HG03460 (cell line): Measurements from ENCODE around the gene OPCML.

ENCODE experiments used
- ATAC-seq: cut with Tn5 transposase; IDR thresholded peaks from one replicate; pipeline ENCODE4 v1.9.1; 2021; ENCODE audit not compliant: unreplicated experiment

The OPCML gene

GRCh38 chr11:132601875-132602274 is 930.4 kb downstream of the OPCML start:
- ATAC-seq = no peak

GRCh38 chr11:132595711-132596134 is 936.6 kb downstream of the OPCML start:
- no peak for ATAC-seq

- ATAC-seq = no peak
These were observed 937.1 kb downstream of the OPCML start for GRCh38 chr11:132595246-132595645.

- no peak for ATAC-seq
These were observed 941.3 kb downstream of the OPCML start for GRCh38 chr11:132590986-132591385.

GRCh38 chr11:132590554-132590953 is 941.7 kb downstream of the OPCML start:
- no peak for ATAC-seq

GRCh38 chr11:132589791-132590190 is 942.5 kb downstream of the OPCML start:
- ATAC-seq = no peak

- ATAC-seq = no peak
These were observed 943.9 kb downstream of the OPCML start for GRCh38 chr11:132588366-132588765.

- ATAC-seq = no peak
These were observed 944.6 kb downstream of the OPCML start for GRCh38 chr11:132587716-132588115.

GRCh38 chr11:132586801-132587200 is 945.5 kb downstream of the OPCML start:
- no peak for ATAC-seq

- ATAC-seq = no peak
These were observed 952.5 kb downstream of the OPCML start for GRCh38 chr11:132579634-132580327.

GRCh38 chr11:132579136-132579535 is 953.2 kb downstream of the OPCML start:
- ATAC-seq = no peak

- no peak for ATAC-seq
These were observed 953.7 kb downstream of the OPCML start for GRCh38 chr11:132578580-132578979.

- no peak for ATAC-seq
These were observed 955.6 kb downstream of the OPCML start for GRCh38 chr11:132576706-132577105.

- ATAC-seq = no peak
These were observed 968.0 kb downstream of the OPCML start for GRCh38 chr11:132564091-132564885.

- ATAC-seq = no peak
These were observed 969.3 kb downstream of the OPCML start for GRCh38 chr11:132563050-132563449.

GRCh38 chr11:132561937-132562336 is 970.4 kb downstream of the OPCML start:
- ATAC-seq = no peak

GRCh38 chr11:132559331-132560036 is 972.8 kb downstream of the OPCML start:
- no peak for ATAC-seq

GRCh38 chr11:132556316-132556715 is 976.0 kb downstream of the OPCML start:
- ATAC-seq = no peak

- ATAC-seq = no peak
These were observed 976.7 kb downstream of the OPCML start for GRCh38 chr11:132555617-132556016.

- no peak for ATAC-seq
These were observed 981.3 kb downstream of the OPCML start for GRCh38 chr11:132551016-132551415.

- ATAC-seq = no peak
These were observed 982.7 kb downstream of the OPCML start for GRCh38 chr11:132549561-132549960.

- no peak for ATAC-seq
These were observed 983.3 kb downstream of the OPCML start for GRCh38 chr11:132549001-132549400.
